GM03348 (cell line): Measurements from ENCODE around the gene VASH1.

Source experiments
- DNase-seq: peaks from one replicate; pipeline ENCODE4 v3.0.0; 2012; ENCODE audit warnings: low spot score

The VASH1 gene

DNA sequence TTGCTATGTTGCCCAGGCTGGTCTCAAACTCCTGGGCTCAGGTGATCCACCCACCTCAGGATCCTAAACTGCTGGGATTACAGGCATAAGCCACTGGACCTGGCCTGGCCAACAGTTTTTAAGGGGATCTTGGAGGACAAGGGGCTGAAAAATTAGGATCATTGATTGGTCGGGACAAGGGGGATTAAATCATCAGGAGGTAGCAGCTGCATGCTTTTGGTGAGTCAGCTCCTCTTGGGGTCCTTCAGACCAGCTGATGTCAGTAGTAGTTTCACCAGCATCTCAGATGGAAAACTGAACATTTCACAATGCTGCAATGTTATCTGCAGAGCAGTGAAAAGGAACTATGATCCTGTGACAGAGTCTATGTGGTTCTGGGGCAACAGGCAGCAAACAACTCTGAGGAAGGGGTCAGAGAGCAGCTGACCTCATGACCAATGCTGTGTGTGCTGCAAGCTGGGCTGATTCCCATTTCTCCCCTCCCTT lies 71.3 kb downstream of the VASH1 start:
- DNase-seq = no peak
